ENCODE data around the gene GATC. TPM values are rescaled to one million over a fixed set of nuclear protein-coding genes. Genes with fewer than 3 reads are reported as not detected.
A peak's percentile ranks its signal among the peaks of the same experiment; 100 is the strongest.

The GATC gene
- total RNA-seq (10 to 100 TPM; 17.4 to 20.0 (median 19.2) TPM), polyA plus RNA-seq (10 to 100 TPM in 2 of 3 donors, 1 to 10 TPM in 1; 8.4 to 15.0 (median 13.0) TPM)

DNA sequence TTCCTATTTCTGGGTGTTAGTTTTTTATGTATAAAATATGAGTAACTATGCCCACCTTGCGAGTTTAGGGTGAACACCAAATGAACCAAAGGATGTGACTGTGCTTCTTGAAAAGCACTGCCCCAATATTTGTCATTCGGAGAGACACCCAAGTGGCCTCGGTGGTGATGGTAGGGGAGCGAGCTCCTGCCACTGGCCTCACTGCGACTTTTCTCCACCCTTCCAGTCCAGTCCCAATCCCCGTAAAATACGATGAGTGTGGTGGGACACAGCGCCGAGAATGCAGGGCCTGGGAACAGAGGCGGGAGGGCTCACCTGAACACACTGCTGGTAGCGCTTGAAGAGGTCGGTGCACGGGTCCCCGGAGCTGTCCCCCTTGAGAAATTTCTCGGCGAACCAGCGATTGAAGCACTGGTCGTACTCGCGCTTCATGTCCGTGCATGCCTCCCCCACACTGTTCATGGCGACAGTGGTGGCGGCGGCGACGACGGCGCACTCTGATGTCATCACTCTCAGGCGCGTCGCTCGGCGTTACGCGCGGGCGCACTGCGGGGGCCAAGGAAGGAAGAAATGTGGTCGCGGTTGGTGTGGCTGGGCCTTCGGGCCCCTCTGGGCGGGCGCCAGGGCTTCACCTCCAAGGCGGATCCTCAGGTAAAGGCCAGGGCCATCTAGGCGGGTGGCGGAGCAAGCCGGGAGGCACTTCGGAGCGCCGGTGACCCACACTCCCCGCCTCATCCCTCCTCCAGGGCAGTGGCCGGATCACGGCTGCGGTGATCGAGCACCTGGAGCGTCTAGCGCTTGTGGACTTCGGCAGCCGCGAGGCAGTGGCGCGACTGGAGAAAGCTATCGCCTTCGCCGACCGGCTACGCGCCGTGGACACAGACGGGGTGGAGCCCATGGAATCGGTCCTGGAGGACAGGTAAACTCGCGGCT, at the start of gene GATC, which contains the start of gene TRIAP1:
TSS of gene GATC (plus strand) at position 534 of the 933 bp plus-strand sequence. CDS start at position 571, 37 bp downstream.
TSS of gene TRIAP1 (minus strand) at position 474 of the 933 bp plus-strand sequence. CDS start at position 462, 12 bp downstream.
- H3K9me3 ChIP-seq: no peaks in the 10 kb centered on the region
- DNase-seq: peak; percentile 87
- peak within 1 kb of the TSS; percentile 69 to 97 (median 79) for H3K4me3 ChIP-seq
- H3K4me1 ChIP-seq: peaks cover 0 to 31% (median 25%) of the 10 kb centered on the region in 4 donors
- 0% methylated on average over 73 of the region's 73 CpGs for WGBS, 2 donors
- peaks cover 0 to 53% (median 16%) of the 10 kb centered on the region in 4 donors for H3K36me3 ChIP-seq
- intact Hi-C loops (cut with DNase I): no loop called here
- TF ChIP-seq EP300 (IDR thresholded peaks at IDR 0.05): no peak
- TF ChIP-seq POLR2A (IDR thresholded peaks at IDR 0.05): peak; percentile 40 to 56
- TF ChIP-seq POLR2AphosphoS5 (IDR thresholded peaks at IDR 0.05): peak; percentile 90 to 94 (median 92)
- TF ChIP-seq, protein P1, sequence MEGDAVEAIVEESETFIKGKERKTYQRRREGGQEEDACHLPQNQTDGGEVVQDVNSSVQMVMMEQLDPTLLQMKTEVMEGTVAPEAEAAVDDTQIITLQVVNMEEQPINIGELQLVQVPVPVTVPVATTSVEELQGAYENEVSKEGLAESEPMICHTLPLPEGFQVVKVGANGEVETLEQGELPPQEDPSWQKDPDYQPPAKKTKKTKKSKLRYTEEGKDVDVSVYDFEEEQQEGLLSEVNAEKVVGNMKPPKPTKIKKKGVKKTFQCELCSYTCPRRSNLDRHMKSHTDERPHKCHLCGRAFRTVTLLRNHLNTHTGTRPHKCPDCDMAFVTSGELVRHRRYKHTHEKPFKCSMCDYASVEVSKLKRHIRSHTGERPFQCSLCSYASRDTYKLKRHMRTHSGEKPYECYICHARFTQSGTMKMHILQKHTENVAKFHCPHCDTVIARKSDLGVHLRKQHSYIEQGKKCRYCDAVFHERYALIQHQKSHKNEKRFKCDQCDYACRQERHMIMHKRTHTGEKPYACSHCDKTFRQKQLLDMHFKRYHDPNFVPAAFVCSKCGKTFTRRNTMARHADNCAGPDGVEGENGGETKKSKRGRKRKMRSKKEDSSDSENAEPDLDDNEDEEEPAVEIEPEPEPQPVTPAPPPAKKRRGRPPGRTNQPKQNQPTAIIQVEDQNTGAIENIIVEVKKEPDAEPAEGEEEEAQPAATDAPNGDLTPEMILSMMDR (IDR thresholded peaks at IDR 0.05): no peak
- H3K27ac ChIP-seq: peak within 1 kb of the TSS; percentile 84 to 95 (median 86)
- no peaks in the 10 kb centered on the region for H3K27me3 ChIP-seq

DNA sequence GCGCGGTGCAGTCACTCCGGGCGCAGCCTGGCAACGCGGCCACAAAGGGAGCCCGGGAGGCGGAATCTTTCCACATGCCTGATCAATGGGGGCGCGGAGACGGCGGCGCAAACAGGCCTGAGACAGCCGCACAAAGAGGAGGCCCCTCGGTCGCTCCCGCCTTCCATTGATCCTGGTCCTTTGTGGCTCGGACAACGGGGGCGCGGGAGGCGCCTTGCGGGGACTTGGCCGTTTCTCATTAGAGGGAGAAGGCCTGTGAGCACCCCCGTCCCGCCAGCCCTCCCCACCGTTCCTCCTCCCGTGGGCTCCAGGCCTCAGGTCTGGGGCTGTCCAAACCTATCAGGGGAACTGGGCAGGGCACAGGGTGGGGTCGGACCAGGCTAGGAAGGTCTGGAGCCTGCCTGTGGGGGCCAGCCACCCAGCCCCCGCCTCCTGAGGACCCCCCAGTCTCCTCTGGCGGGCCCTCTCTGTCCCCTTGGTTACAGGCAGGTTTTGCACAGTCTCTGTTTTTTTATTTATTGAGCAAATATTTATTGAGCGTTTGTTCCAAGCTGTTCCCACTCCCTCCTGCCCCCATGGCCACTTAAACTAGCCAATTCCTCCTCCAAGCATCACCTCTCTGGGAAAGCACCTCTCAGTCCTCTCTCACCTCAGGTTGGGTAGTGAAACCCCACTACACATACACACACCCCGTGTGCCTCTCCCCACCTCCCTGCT, 48.3 kb upstream of the GATC start:
- intact Hi-C loops (cut with DNase I): no loop called here
- Histone ChIP-seq H3K36me3 (no peaks in the 10 kb centered on the region), H3K4me3 (no peak overlapping the region), H3K4me1 (peaks cover 0 to 5% (median 0%) of the 10 kb centered on the region in 4 donors), H3K27ac (no peak overlapping the region), H3K9me3 (no peaks in the 10 kb centered on the region), H3K27me3 (peaks cover 0 to 15% (median 0%) of the 10 kb centered on the region in 3 donors)
- TF ChIP-seq POLR2AphosphoS5 (IDR thresholded peaks at IDR 0.05) (no peak), POLR2A (IDR thresholded peaks at IDR 0.05) (no peak), EP300 (IDR thresholded peaks at IDR 0.05) (no peak)
- TF ChIP-seq, protein P1 (IDR thresholded peaks at IDR 0.05): no peak
- 69 to 76% methylated on average over 33 of the region's 33 CpGs for WGBS, 2 donors
- no peak for DNase-seq

- intact Hi-C loops (cut with DNase I): no loop called here
- Histone ChIP-seq H3K27ac (no peak overlapping the region), H3K4me3 (no peak overlapping the region), H3K27me3 (peaks cover 0 to 10% (median 0%) of the 10 kb centered on the region in 3 donors), H3K4me1 (peaks cover 0 to 5% (median 0%) of the 10 kb centered on the region in 4 donors), H3K36me3 (no peaks in the 10 kb centered on the region), H3K9me3 (no peaks in the 10 kb centered on the region)
- WGBS, 2 donors: 68 to 77% methylated on average over 5 of the region's 5 CpGs
- no peak for TF ChIP-seq POLR2AphosphoS5 (IDR thresholded peaks at IDR 0.05)
- TF ChIP-seq POLR2A (IDR thresholded peaks at IDR 0.05): no peak
- TF ChIP-seq, protein P1 (IDR thresholded peaks at IDR 0.05): no peak
- DNase-seq: no peak
These were observed 46.7 kb upstream of the GATC start for GRCh38 chr12:120399531-120399930.

DNA sequence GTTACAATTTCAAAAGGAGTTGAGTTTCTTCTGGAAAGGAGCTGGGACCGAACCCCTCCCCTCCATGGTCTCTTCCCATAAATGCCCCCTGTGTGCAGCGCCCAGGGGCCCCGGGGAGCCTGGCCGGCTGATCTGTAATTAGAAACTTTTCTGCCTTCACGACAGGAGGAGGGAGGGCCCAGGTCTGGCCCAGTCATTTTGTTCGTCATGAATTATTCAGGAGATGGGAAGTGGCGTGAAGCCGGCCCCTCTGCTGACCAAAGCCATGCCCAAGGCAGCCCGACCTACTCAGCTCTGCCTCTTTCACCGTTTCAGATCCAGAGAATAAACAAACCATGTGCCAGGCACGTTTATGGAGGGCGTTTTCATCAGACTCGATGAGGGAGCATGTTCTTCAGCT, 44.0 kb upstream of the GATC start:
- DNase-seq: no peak
- TF ChIP-seq EP300 (IDR thresholded peaks at IDR 0.05) (no peak), POLR2AphosphoS5 (IDR thresholded peaks at IDR 0.05) (no peak), POLR2A (IDR thresholded peaks at IDR 0.05) (no peak)
- TF ChIP-seq, protein P1 (IDR thresholded peaks at IDR 0.05): no peak
- WGBS, 2 donors: 45 to 47% methylated on average over 13 of the region's 13 CpGs
- no peaks in the 10 kb centered on the region for H3K9me3 ChIP-seq
- no peak overlapping the region for H3K27ac ChIP-seq
- no peaks in the 10 kb centered on the region for H3K36me3 ChIP-seq
- no peak overlapping the region for H3K4me3 ChIP-seq
- H3K4me1 ChIP-seq: peaks cover 0 to 10% (median 0%) of the 10 kb centered on the region in 4 donors
- intact Hi-C loops (cut with DNase I): no loop called here
- peaks cover 0 to 8% (median 0%) of the 10 kb centered on the region in 3 donors for H3K27me3 ChIP-seq
